Fibroblast of lung (primary cell): ENCODE results near the gene TFG. TPM values are rescaled to one million over a fixed set of nuclear protein-coding genes. Genes with fewer than 3 reads are reported as not detected.

Source experiments
- DNase-seq, 2 donors: peaks; one replicate each; pipeline versions ENCODE4 v3.0.0 to v3.0.0-alpha.2; 2010; ENCODE audit warnings: low read depth in 2 of 2
- H2AFZ ChIP-seq: 2 replicates; pipeline ENCODE4 v1.5.1; 2012; ENCODE audit warnings: low read length, control low read depth, inconsistent platforms
- H3K27ac ChIP-seq: 2 replicates; pipeline ENCODE4 v1.5.1; 2011; ENCODE audit warnings: low read length, control low read depth; ENCODE audit not compliant: insufficient read depth
- H3K27me3 ChIP-seq: 2 replicates; pipeline ENCODE4 v1.5.1; 2011; ENCODE audit warnings: mild to moderate bottlenecking, low read length; ENCODE audit not compliant: control insufficient read depth, insufficient read depth
- H3K36me3 ChIP-seq: 2 replicates; pipeline ENCODE4 v1.5.1; 2011; ENCODE audit warnings: low read length; ENCODE audit not compliant: control insufficient read depth, insufficient read depth
- H3K4me1 ChIP-seq: 2 replicates; pipeline ENCODE4 v1.5.1; 2011; ENCODE audit warnings: low read length; ENCODE audit not compliant: control insufficient read depth, insufficient read depth; ENCODE audit errors: extremely low read depth
- H3K4me2 ChIP-seq: 2 replicates; pipeline ENCODE4 v1.5.1; 2011; ENCODE audit warnings: low read length, control low read depth; ENCODE audit not compliant: insufficient read depth; ENCODE audit errors: extremely low read depth
- H3K4me3 ChIP-seq, 4 experiments: fragments of 200-600 bp in 1 of 4; sonication (generic) in 1 of 4; replicated peaks in 1 of 4; 2 replicates each; pipeline ENCODE4 v1.5.1; 2011 to 2016; ENCODE audit warnings: low read length in 4 of 4, low read depth in 3 of 4, mild to moderate bottlenecking in 3 of 4, control low read depth in 2 of 4, inconsistent platforms in 1 of 4, mixed read lengths in 1 of 4; ENCODE audit not compliant: insufficient read depth in 1 of 4; ENCODE audit errors: control extremely low read depth in 1 of 4
- H3K79me2 ChIP-seq: 2 replicates; pipeline ENCODE4 v1.5.1; 2012; ENCODE audit warnings: mild to moderate bottlenecking, low read length, inconsistent platforms; ENCODE audit not compliant: control insufficient read depth, insufficient read depth
- H3K9ac ChIP-seq: 2 replicates; pipeline ENCODE4 v1.5.1; 2011; ENCODE audit warnings: mild to moderate bottlenecking, low read length, control low read depth; ENCODE audit not compliant: insufficient read depth
- H3K9me3 ChIP-seq: 2 replicates; pipeline ENCODE4 v1.5.1; 2012; ENCODE audit warnings: low read depth, low read length; ENCODE audit not compliant: control insufficient read depth, insufficient read depth
- H4K20me1 ChIP-seq: 2 replicates; pipeline ENCODE4 v1.5.1; 2011; ENCODE audit warnings: low read length; ENCODE audit not compliant: control insufficient read depth, insufficient read depth; ENCODE audit errors: extremely low read depth
- CTCF ChIP-seq, 2 donors: IDR thresholded peaks in 1 of 2; conservative IDR thresholded peaks in 1 of 2; 1 replicate in 1 of 2; 2 replicates in 1 of 2; pipeline ENCODE4 v1.5.1; 2011 to 2012; ENCODE audit warnings: low read length in 2 of 2, control low read depth in 1 of 2, inconsistent platforms in 1 of 2, low read depth in 1 of 2, mild to moderate bottlenecking in 1 of 2
- EZH2 ChIP-seq: IDR thresholded peaks from 2 replicates; pipeline ENCODE4 v1.5.1; 2012; ENCODE audit warnings: low read length, control low read depth, mild to moderate bottlenecking; ENCODE audit errors: missing control alignments
- polyA plus RNA-seq, 2 donors: library from polyadenylated mRNA; depleted of rRNA in 1 of 2; stranded (reverse) in 1 of 2; unstranded in 1 of 2; fragments of >200 nt; gene quantifications; 2 replicates each; pipeline ENCODE4 v1.2.1, GENCODE V29; 2011 to 2012; ENCODE audit warnings: missing spikeins in 1 of 2
- total RNA-seq: library from RNA; depleted of rRNA; stranded (reverse); fragments of >200 nt; gene quantifications from 2 replicates; pipeline ENCODE4 v1.2.1, GENCODE V29; 2014

Gene TFG
- total and polyA plus RNA-seq, 2 donors (not counting 1 experiment from before 2014, with no cell fraction given), result 60.6 to 174 TPM

GRCh38 chr3:100709842-100710260 lies 557 bp downstream of the TFG start:
- Histone ChIP-seq H3K36me3 (peaks cover 4% of the 10 kb centered on the region), H3K4me1 (no peaks in the 10 kb centered on the region), H4K20me1 (peaks cover 2% of the 10 kb centered on the region), H3K9me3 (no peaks in the 10 kb centered on the region), H2AFZ (no peak overlapping the region), H3K9ac (peak overlapping the region; percentile 98), H3K4me3 (peak overlapping the region; percentile 69 to 92 (median 82)), H3K27me3 (no peaks in the 10 kb centered on the region), H3K79me2 (peaks cover 51% of the 10 kb centered on the region), H3K4me2 (peak overlapping the region; percentile 79), H3K27ac (peak overlapping the region; percentile 93)
- TF ChIP-seq EZH2, result no peak
- TF ChIP-seq CTCF (conservative IDR thresholded peaks at IDR 0.05 in 1 of 2, IDR thresholded peaks at IDR 0.05 in 1 of 2; ENCODE audit: low read depth in 1 of 2, low read length in 2 of 2), result no peak
- DNase-seq, result peak; percentile 18 to 47

- Histone ChIP-seq H3K9ac (peak overlapping the region; percentile 81), H2AFZ (no peak overlapping the region), H3K9me3 (no peaks in the 10 kb centered on the region), H3K27me3 (no peaks in the 10 kb centered on the region), H3K79me2 (peaks cover 56% of the 10 kb centered on the region), H3K4me1 (no peaks in the 10 kb centered on the region), H3K27ac (peak overlapping the region; percentile 93), H3K4me3 (peak overlapping the region; percentile 69 to 92 (median 82)), H3K36me3 (peaks cover 6% of the 10 kb centered on the region), H4K20me1 (peaks cover 2% of the 10 kb centered on the region), H3K4me2 (peak overlapping the region; percentile 80)
- TF ChIP-seq EZH2 (no peak), CTCF (conservative IDR thresholded peaks at IDR 0.05 in 1 of 2, IDR thresholded peaks at IDR 0.05 in 1 of 2; ENCODE audit: low read depth in 1 of 2, low read length in 2 of 2) (peak; percentile 38 to 41)
- DNase-seq, result peak; percentile 65 to 68
Observed at GRCh38 chr3:100710261-100710968, 1.1 kb downstream of the TFG start.

GRCh38 chr3:100715176-100715575 lies 5.9 kb downstream of the TFG start:
- Histone ChIP-seq H2AFZ (no peak overlapping the region), H3K79me2 (peaks cover 93% of the 10 kb centered on the region), H3K27ac (no peak overlapping the region), H3K4me2 (no peak overlapping the region), H3K9ac (no peak overlapping the region), H3K27me3 (no peaks in the 10 kb centered on the region), H3K4me3 (no peak overlapping the region), H3K4me1 (peaks cover 2% of the 10 kb centered on the region), H4K20me1 (peaks cover 8% of the 10 kb centered on the region), H3K9me3 (no peaks in the 10 kb centered on the region), H3K36me3 (peaks cover 6% of the 10 kb centered on the region)
- DNase-seq, result no peak
- TF ChIP-seq CTCF (conservative IDR thresholded peaks at IDR 0.05 in 1 of 2, IDR thresholded peaks at IDR 0.05 in 1 of 2; ENCODE audit: low read depth in 1 of 2, low read length in 2 of 2), result no peak
- no peak for TF ChIP-seq EZH2
